ENCODE results near the gene MFSD12. TPM values are rescaled to one million over a fixed set of nuclear protein-coding genes. Genes with fewer than 3 reads are reported as not detected.
A peak's percentile ranks its signal among the peaks of the same experiment; 100 is the strongest.

MFSD12 gene
- total RNA-seq, 1 experiment from 2014 or later: 121 TPM

DNA sequence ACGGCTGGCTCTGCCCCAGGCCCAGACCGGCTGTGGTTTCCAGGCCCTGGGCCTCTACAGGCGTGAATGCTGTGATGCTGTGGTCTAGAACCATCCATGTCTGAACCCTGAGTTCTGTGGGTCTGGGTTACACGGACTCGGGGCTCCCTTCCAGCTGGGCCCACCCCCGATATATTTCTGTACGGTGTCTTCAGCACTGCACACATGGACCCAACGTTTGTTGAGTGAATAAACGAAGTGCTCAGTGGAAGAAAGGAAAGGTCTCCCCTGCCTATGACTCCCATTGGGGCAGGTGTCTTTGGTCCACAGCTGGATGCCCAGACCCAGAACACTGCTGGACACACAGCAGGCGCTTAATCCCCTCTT is 11.7 kb downstream of the MFSD12 start:
- H4K20me1 ChIP-seq (ENCODE audit: low read length): no peaks in the 10 kb centered on the region
- no peaks in the 10 kb centered on the region for H3K27me3 ChIP-seq (ENCODE audit: low read length)
- no peaks in the 10 kb centered on the region for H3K9me3 ChIP-seq (ENCODE audit: low read length)
- H3K36me3 ChIP-seq (ENCODE audit: low read depth, low read length): 0 out of 2 replicates have a peak, but pooled peaks cover 6% of the 10 kb centered on the region
- no peak for DNase-seq
- no peak overlapping the region for H3K9ac ChIP-seq (ENCODE audit: low read length)
- no peak overlapping the region for H2AFZ ChIP-seq (ENCODE audit: low read length)
- ChIA-PET POLR2A (ENCODE audit: unreplicated experiment) (interaction anchor here (0.6 kb wide), 1 partner anchor 11 kb away, joined by 13 read pairs; no protein-coding TSS in a partner anchor), CTCF (no interaction called here)
- no peaks in the 10 kb centered on the region for H3K9me2 ChIP-seq (replicated peaks; ENCODE audit: low read length)
- H3K79me2 ChIP-seq (ENCODE audit: low read length): no peaks in the 10 kb centered on the region
- no peaks in the 10 kb centered on the region for H3F3A ChIP-seq (ENCODE audit: low read length, unreplicated experiment)
- H3K4me1 ChIP-seq (ENCODE audit: insufficient read depth, low read length): no peaks in the 10 kb centered on the region
- TF ChIP-seq EZH2phosphoT487 (IDR thresholded peaks at IDR 0.05; ENCODE audit: borderline replicate concordance, low read length): no peak
- TF ChIP-seq, protein P1, sequence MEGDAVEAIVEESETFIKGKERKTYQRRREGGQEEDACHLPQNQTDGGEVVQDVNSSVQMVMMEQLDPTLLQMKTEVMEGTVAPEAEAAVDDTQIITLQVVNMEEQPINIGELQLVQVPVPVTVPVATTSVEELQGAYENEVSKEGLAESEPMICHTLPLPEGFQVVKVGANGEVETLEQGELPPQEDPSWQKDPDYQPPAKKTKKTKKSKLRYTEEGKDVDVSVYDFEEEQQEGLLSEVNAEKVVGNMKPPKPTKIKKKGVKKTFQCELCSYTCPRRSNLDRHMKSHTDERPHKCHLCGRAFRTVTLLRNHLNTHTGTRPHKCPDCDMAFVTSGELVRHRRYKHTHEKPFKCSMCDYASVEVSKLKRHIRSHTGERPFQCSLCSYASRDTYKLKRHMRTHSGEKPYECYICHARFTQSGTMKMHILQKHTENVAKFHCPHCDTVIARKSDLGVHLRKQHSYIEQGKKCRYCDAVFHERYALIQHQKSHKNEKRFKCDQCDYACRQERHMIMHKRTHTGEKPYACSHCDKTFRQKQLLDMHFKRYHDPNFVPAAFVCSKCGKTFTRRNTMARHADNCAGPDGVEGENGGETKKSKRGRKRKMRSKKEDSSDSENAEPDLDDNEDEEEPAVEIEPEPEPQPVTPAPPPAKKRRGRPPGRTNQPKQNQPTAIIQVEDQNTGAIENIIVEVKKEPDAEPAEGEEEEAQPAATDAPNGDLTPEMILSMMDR (conservative IDR thresholded peaks at IDR 0.05; ENCODE audit: low read depth, low read length): no peak
- TF ChIP-seq EZH2 (IDR thresholded peaks at IDR 0.05; ENCODE audit: low read length, unreplicated experiment): no peak
- H3K27ac ChIP-seq (ENCODE audit: low read length): no peak overlapping the region
- no peak overlapping the region for H3K4me3 ChIP-seq (ENCODE audit: low read length)
- no peak for ATAC-seq
- BruUV-seq (replicated peaks): no TSS peak
- intact Hi-C loops (cut with micrococcal nuclease): no loop called here
- no peak overlapping the region for H3K4me2 ChIP-seq (ENCODE audit: low read length)

GRCh38 chr19:3544742-3545668 is 12.4 kb downstream of the MFSD12 start:
- H3K27ac ChIP-seq (ENCODE audit: low read length): no peak overlapping the region
- H3K4me2 ChIP-seq (ENCODE audit: low read length): no peak overlapping the region
- no peak for TF ChIP-seq EZH2 (IDR thresholded peaks at IDR 0.05; ENCODE audit: low read length, unreplicated experiment)
- TF ChIP-seq, protein P1 (conservative IDR thresholded peaks at IDR 0.05; ENCODE audit: low read depth, low read length): peak; percentile 85
- H2AFZ ChIP-seq (ENCODE audit: low read length): no peak overlapping the region
- H4K20me1 ChIP-seq (ENCODE audit: low read length): no peaks in the 10 kb centered on the region
- H3K4me3 ChIP-seq (ENCODE audit: low read length): no peak overlapping the region
- DNase-seq (peak; percentile 60), ATAC-seq (peak; percentile 68)
- ChIA-PET CTCF (no interaction called here), POLR2A (ENCODE audit: unreplicated experiment) (interaction anchor here (0.6 kb wide), 1 partner anchor 12 kb away, joined by 13 read pairs; no protein-coding TSS in a partner anchor)
- no peaks in the 10 kb centered on the region for H3K4me1 ChIP-seq (ENCODE audit: insufficient read depth, low read length)
- no peaks in the 10 kb centered on the region for H3F3A ChIP-seq (ENCODE audit: low read length, unreplicated experiment)
- no peaks in the 10 kb centered on the region for H3K9me3 ChIP-seq (ENCODE audit: low read length)
- no peaks in the 10 kb centered on the region for H3K27me3 ChIP-seq (ENCODE audit: low read length)
- H3K9ac ChIP-seq (ENCODE audit: low read length): no peak overlapping the region
- no TSS peak for BruUV-seq (replicated peaks)
- intact Hi-C loops (cut with micrococcal nuclease): no loop called here
- no peaks in the 10 kb centered on the region for H3K79me2 ChIP-seq (ENCODE audit: low read length)
- 0 out of 2 replicates have a peak, but pooled peaks cover 6% of the 10 kb centered on the region for H3K36me3 ChIP-seq (ENCODE audit: low read depth, low read length)
- H3K9me2 ChIP-seq (replicated peaks; ENCODE audit: low read length): no peaks in the 10 kb centered on the region

- no peak overlapping the region for H2AFZ ChIP-seq (ENCODE audit: low read length)
- no peaks in the 10 kb centered on the region for H3K9me2 ChIP-seq (replicated peaks; ENCODE audit: low read length)
- ATAC-seq (no peak), DNase-seq (no peak)
- intact Hi-C loops (cut with micrococcal nuclease): no loop called here
- POLR2A ChIA-PET (ENCODE audit: unreplicated experiment): no interaction called here
- H3K27ac ChIP-seq (ENCODE audit: low read length): no peak overlapping the region
- no peak overlapping the region for H3K9ac ChIP-seq (ENCODE audit: low read length)
- H3K4me1 ChIP-seq (ENCODE audit: insufficient read depth, low read length): no peaks in the 10 kb centered on the region
- H3K36me3 ChIP-seq (ENCODE audit: low read depth, low read length): 0 out of 2 replicates have a peak, but pooled peaks cover 6% of the 10 kb centered on the region
- no TSS peak for BruUV-seq (replicated peaks)
- TF ChIP-seq, protein P1 (conservative IDR thresholded peaks at IDR 0.05; ENCODE audit: low read depth, low read length): no peak
- no peak for TF ChIP-seq EZH2 (IDR thresholded peaks at IDR 0.05; ENCODE audit: low read length, unreplicated experiment)
- TF ChIP-seq EZH2phosphoT487 (IDR thresholded peaks at IDR 0.05; ENCODE audit: borderline replicate concordance, low read length): no peak
- no peaks in the 10 kb centered on the region for H4K20me1 ChIP-seq (ENCODE audit: low read length)
- no peaks in the 10 kb centered on the region for H3K79me2 ChIP-seq (ENCODE audit: low read length)
- H3K4me3 ChIP-seq (ENCODE audit: low read length): no peak overlapping the region
- H3K27me3 ChIP-seq (ENCODE audit: low read length): no peaks in the 10 kb centered on the region
- CTCF ChIA-PET: no interaction called here
- H3F3A ChIP-seq (ENCODE audit: low read length, unreplicated experiment): no peaks in the 10 kb centered on the region
- no peaks in the 10 kb centered on the region for H3K9me3 ChIP-seq (ENCODE audit: low read length)
- no peak overlapping the region for H3K4me2 ChIP-seq (ENCODE audit: low read length)
These were observed 13.4 kb downstream of the MFSD12 start for GRCh38 chr19:3544058-3544376.

Measured in PC-3 (cell line).